Bronchial epithelial cell (primary cell): ENCODE data around the gene LTO1. TPM values are rescaled to one million over a fixed set of nuclear protein-coding genes. Genes with fewer than 3 reads are reported as not detected.

Experiments used
- DNase-seq: peaks from one replicate; pipeline ENCODE4 v3.0.0-alpha.2; 2010; ENCODE audit warnings: low read depth
- FAIRE-seq: peaks from 2 replicates; lab custom pipeline; 2011; peaks lifted over from hg19 to GRCh38; lab: Jason Lieb, UNC
- H3K27me3 ChIP-seq: 2 replicates; pipeline ENCODE4 v1.5.1; 2011; ENCODE audit warnings: low read length; ENCODE audit not compliant: control insufficient read depth, insufficient read depth
- H3K36me3 ChIP-seq: 2 replicates; pipeline ENCODE4 v1.5.1; 2011; ENCODE audit warnings: low read length; ENCODE audit not compliant: control insufficient read depth, insufficient read depth
- H3K4me3 ChIP-seq: 2 replicates; pipeline ENCODE4 v1.5.1; 2011; ENCODE audit warnings: mild to moderate bottlenecking, low read depth, low read length, control low read depth
- total RNA-seq: library from RNA; depleted of rRNA; stranded (reverse); fragments of >200 nt; gene quantifications from 2 replicates; pipeline ENCODE4 v1.2.1, GENCODE V29; 2014
- TF ChIP-seq, protein P1 (sequence below): IDR thresholded peaks from 2 replicates; pipeline ENCODE4 v1.5.1; 2011; ENCODE audit warnings: mild to moderate bottlenecking, moderate library complexity, low read length, control low read depth, inconsistent platforms; ENCODE audit not compliant: insufficient read depth, severe bottlenecking

Gene LTO1, protein sequence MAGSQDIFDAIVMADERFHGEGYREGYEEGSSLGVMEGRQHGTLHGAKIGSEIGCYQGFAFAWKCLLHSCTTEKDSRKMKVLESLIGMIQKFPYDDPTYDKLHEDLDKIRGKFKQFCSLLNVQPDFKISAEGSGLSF
- total RNA-seq: 18.2 and 22.7 TPM in 2 replicates

DNA sequence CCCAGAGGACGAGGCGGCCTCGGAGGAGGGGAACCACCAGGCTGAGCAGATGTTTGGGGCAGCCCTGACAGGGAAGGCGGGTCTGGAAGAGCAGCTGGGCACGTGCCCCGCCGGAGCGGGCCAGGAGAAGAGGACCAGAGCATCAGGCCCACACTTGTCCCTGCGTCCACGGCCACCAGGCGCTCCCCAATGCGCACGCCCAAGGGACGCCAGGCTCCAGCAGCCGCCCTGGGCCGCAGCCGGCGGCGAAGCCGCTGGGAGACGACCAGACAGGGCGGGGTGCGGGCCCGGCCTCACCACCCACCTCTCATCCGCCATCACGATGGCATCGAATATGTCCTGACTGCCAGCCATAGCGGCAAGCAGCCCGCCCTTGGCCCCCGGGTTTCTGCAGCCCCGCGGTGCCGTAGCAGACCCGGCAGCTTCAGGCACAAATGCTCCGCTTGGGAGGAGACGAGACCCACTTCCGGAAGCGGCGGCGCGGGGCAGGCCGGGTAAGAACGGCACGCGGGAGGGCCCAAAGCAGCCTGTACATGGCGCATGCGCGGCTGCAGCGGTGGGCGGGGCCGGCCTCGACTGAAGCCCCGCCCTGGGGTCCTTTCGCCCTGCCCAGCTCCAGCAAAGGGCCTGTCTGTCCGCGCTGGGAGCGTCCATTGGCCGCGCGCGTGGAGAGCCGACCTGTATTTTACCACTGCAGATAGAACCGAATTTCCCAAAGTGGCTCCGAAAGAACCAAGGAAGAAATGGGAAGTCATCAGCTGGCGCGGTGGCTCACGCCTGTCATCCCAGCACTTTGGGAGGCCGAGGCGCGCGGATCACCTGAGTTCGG is at the start of gene LTO1:
Gene LTO1, minus strand, starts transcription at position 468 of the 829 bp plus-strand sequence. Its CDS starts 114 bp downstream, at position 354.
- no peaks in the 10 kb centered on the region for H3K27me3 ChIP-seq
- H3K4me3 ChIP-seq: peak within 1 kb of the TSS; percentile 91
- FAIRE-seq: no peak
- peak; percentile 81 for DNase-seq
- TF ChIP-seq, protein P1, sequence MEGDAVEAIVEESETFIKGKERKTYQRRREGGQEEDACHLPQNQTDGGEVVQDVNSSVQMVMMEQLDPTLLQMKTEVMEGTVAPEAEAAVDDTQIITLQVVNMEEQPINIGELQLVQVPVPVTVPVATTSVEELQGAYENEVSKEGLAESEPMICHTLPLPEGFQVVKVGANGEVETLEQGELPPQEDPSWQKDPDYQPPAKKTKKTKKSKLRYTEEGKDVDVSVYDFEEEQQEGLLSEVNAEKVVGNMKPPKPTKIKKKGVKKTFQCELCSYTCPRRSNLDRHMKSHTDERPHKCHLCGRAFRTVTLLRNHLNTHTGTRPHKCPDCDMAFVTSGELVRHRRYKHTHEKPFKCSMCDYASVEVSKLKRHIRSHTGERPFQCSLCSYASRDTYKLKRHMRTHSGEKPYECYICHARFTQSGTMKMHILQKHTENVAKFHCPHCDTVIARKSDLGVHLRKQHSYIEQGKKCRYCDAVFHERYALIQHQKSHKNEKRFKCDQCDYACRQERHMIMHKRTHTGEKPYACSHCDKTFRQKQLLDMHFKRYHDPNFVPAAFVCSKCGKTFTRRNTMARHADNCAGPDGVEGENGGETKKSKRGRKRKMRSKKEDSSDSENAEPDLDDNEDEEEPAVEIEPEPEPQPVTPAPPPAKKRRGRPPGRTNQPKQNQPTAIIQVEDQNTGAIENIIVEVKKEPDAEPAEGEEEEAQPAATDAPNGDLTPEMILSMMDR: no peak
- H3K36me3 ChIP-seq: peaks cover 3% of the 10 kb centered on the region

DNA sequence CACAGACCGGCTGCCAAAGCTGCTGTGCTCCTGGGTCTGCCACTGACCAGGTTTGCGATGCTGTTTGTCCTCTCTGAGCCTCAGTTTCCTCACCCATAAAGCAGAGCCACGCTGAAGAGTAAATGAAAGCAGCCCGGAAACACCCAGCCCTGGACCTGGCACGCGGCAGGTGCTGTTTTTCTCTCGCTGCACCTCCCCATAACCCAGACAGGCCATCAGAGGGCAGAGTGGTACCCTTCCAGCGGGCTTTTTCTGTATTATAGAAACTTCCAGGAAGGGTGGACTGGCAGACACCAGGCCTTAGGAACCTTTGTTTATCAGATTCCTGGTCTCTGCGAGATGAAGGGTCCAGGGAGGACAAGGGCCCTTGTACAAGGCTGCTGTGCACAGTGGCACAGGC is 46.6 kb upstream of the LTO1 start:
- FAIRE-seq (no peak), DNase-seq (no peak)
- Histone ChIP-seq H3K4me3 (no peak overlapping the region), H3K36me3 (no peaks in the 10 kb centered on the region), H3K27me3 (peaks cover 20% of the 10 kb centered on the region)
- TF ChIP-seq, protein P1: peak; percentile 27

DNA sequence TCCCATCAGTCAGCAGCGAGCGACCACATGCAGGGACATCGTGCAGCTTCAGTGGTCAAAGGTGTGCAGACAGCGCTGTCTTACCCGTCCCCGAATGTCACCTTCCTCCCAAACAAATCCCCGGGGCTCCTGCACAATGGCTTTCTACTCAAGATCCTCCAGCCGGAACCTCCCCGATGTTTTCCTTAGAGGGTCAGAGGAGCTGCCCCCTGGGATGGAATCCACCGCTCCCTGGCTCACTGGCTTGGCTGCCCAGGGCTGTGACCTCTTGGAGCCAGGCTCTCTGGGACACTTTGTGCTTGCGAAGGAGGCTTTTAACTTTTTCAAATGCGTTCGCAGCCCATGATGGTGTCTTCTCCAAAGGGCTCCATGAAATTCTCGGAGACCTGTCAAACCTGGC is 46.0 kb upstream of the LTO1 start:
- no peak overlapping the region for H3K4me3 ChIP-seq
- no peaks in the 10 kb centered on the region for H3K36me3 ChIP-seq
- DNase-seq (no peak), FAIRE-seq (no peak)
- TF ChIP-seq, protein P1: no peak
- H3K27me3 ChIP-seq: peaks cover 20% of the 10 kb centered on the region

DNA sequence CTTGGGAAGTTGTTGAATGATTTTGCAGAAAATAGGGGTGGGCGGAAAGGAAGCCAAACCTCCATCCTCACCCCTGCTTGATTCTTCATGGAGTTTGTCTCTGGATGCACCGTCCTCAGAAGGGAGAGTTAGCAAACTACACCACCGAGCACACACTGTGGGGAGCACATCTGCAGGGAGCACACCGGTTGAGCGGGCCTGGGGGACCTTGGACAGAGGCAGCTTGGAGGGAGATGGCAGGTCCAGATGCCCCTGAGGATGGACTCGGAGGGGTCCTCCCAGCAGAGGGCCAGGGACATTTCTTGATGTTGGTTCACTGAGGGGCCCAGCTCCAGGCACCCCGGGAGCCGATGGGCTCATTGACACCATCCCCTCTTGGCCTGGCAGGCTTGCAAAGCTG is 43.8 kb upstream of the LTO1 start:
- no peak for FAIRE-seq
- TF ChIP-seq, protein P1: no peak
- no peak overlapping the region for H3K4me3 ChIP-seq
- DNase-seq: no peak
- peaks cover 21% of the 10 kb centered on the region for H3K27me3 ChIP-seq
- no peaks in the 10 kb centered on the region for H3K36me3 ChIP-seq

DNA sequence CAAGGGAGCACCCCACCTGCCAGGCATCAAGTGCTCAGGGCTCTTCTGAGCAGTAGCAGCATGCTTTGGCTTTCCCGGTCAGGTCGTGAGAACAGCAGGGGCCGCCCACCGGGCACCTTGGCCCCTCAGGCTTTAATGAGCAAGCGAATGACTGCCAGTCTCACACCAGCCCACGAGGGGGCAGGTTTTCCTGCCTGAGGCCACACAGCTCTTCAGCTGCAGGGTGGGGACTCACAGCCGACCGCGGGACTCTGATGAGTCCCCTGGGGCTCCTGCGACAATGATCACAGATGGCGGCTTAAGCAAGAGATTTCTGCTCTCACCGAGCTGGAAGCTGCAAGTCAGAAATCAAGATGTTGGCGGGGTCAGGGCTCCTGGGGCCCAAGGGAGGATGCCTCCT is 43.0 kb upstream of the LTO1 start:
- peaks cover 21% of the 10 kb centered on the region for H3K27me3 ChIP-seq
- no peaks in the 10 kb centered on the region for H3K36me3 ChIP-seq
- DNase-seq: no peak
- TF ChIP-seq, protein P1: peak; percentile 57
- H3K4me3 ChIP-seq: no peak overlapping the region
- FAIRE-seq: no peak
